K562 (cell line): ENCODE data around the gene MALAT1. TPM values are rescaled to one million over a fixed set of nuclear protein-coding genes. Genes with fewer than 3 reads are reported as not detected.

Experiments
- NKRF ChIP-seq: fragments of 450-650 bp; IDR thresholded peaks from 2 replicates; pipeline ENCODE4 v1.6.1; 2016; ENCODE audit warnings: borderline replicate concordance
- OTX1 ChIP-seq: fragments of 450-650 bp; formaldehyde crosslinking; IDR thresholded peaks from 2 replicates; pipeline ENCODE4 v1.4.0; 2022; ENCODE audit warnings: mild to moderate bottlenecking
- PRDM10 ChIP-seq: fragments of 450-650 bp; IDR thresholded peaks from 2 replicates; pipeline ENCODE4 v1.6.1; 2018; ENCODE audit not compliant: partially characterized antibody
- RBM14 ChIP-seq: fragments of 200-400 bp; formaldehyde crosslinking; IDR thresholded peaks from 2 replicates; pipeline ENCODE4 v1.6.1; 2018; ENCODE audit warnings: low read depth, mild to moderate bottlenecking, low read length, moderate library complexity, borderline replicate concordance; ENCODE audit not compliant: insufficient read depth
- RREB1 ChIP-seq: fragments of 250-450 bp; sonication (Bioruptor Pico); IDR thresholded peaks from 2 replicates; pipeline ENCODE4 v1.4.0; 2020
- SETDB1 ChIP-seq: IDR thresholded peaks from one replicate; pipeline ENCODE4 v1.6.1; 2012; ENCODE audit warnings: low read length, control low read depth, inconsistent platforms
- STAT5A ChIP-seq: IDR thresholded peaks from 2 replicates; pipeline ENCODE4 v1.6.1; 2012; ENCODE audit warnings: low read length, inconsistent platforms, borderline replicate concordance
- STAT5B ChIP-seq: fragments of 250-450 bp; sonication (Bioruptor Pico); IDR thresholded peaks from 2 replicates; pipeline ENCODE4 v1.8.0; 2021; ENCODE audit warnings: mild to moderate bottlenecking, inconsistent platforms
- ZBTB7A ChIP-seq: IDR thresholded peaks from 2 replicates; pipeline ENCODE4 v1.6.1; 2011; ENCODE audit warnings: low read depth, mild to moderate bottlenecking, low read length, moderate library complexity, borderline replicate concordance; ENCODE audit not compliant: control insufficient read depth
- ZNF263 ChIP-seq: sonication (generic); formaldehyde crosslinking; IDR thresholded peaks from 2 replicates; pipeline ENCODE4 v1.8.0; 2022; ENCODE audit warnings: mild to moderate bottlenecking, missing genetic modification reagents, borderline replicate concordance
- ZNF449 ChIP-seq: fragments of 250-450 bp; sonication (Bioruptor Pico); IDR thresholded peaks from 2 replicates; pipeline ENCODE4 v1.8.0; 2022; ENCODE audit warnings: moderate library complexity, mild to moderate bottlenecking, inconsistent platforms
- polyA plus RNA-seq, 8 experiments: library from polyadenylated mRNA; depleted of rRNA in 4 of 8; stranded (reverse) in 5 of 8; unstranded in 3 of 8; fragments of >200 nt; fragmentation: Nextera tagmentation in 2 of 8; fragmentation: Illumina TruSeq in 1 of 8; extraction: Ambion mirVana in 2 of 8; extraction: Trizol in 1 of 8; gene quantifications; 2 replicates each; pipeline versions ENCODE4 v1.2.1 to v1.2.3, GENCODE V29; 2011 to 2014; ENCODE audit warnings: inconsistent platforms in 1 of 8, missing spikeins in 1 of 8
- total RNA-seq, 7 experiments: library from RNA; depleted of rRNA in 6 of 7; stranded (reverse); fragments of >200 nt in 6 of 7; fragmentation: Illumina TruSeq in 2 of 7; extraction: Trizol in 2 of 7; gene quantifications; 2 replicates each; pipeline versions ENCODE4 v1.2.1 to v1.2.3, GENCODE V29; 2011 to 2021; ENCODE audit warnings: low replicate concordance in 1 of 7

Gene MALAT1
- total and polyA plus RNA-seq, 9 of the 15 experiments (the other 6 are each of a cell fraction or from before 2014, with no cell fraction given) = 363 to 8,715 (median 2,351) TPM

- no peak for TF ChIP-seq RBM14
- no peak for TF ChIP-seq RREB1 (CRISPR knock-in tag)
- peak; percentile 66; the same call in 1 of the 2 replicates for TF ChIP-seq ZNF263 (CRISPR knock-in tag)
- TF ChIP-seq STAT5A = no peak
- TF ChIP-seq PRDM10 = no peak
- TF ChIP-seq STAT5B (CRISPR knock-in tag) = no peak
- peak; percentile 50; the same call in 1 of the 2 replicates for TF ChIP-seq ZBTB7A
- TF ChIP-seq NKRF = peak; percentile 36; the same call in 1 of the 2 replicates
- TF ChIP-seq ZNF449 = no peak
- TF ChIP-seq OTX1 (CRISPR knock-in tag) = peak; percentile 40; the same call in 1 of the 2 replicates
- no peak for TF ChIP-seq SETDB1
These were observed 17.5 kb downstream of the MALAT1 start (continued) for GRCh38 chr11:65516135-65516968.
